Measurements from ENCODE around the gene ENHO.

GRCh38 chr9:34501372-34501771 is 21.4 kb downstream of the ENHO start:
- TF ChIP-seq CTCF (IDR thresholded peaks at IDR 0.05) (no peak), POLR2A (IDR thresholded peaks at IDR 0.05) (no peak)
